DMS114 treated with DMSO at 0.1 percent for 48 hours (cell line): ENCODE results near the gene C6orf136.

Experiments used
- DNase-seq: peaks from one replicate; lab custom pipeline; 2025; ENCODE audit not compliant: unreplicated experiment; lab: John Stamatoyannopoulos, UW

C6orf136 gene

GRCh38 chr6:30686009-30686907, 39.3 kb downstream of the C6orf136 start, which contains the start of gene PPP1R18:
PPP1R18 (minus strand) TSS chr6:30686645; CDS start chr6:30686018, 627 bp downstream.
- DNase-seq: peak; percentile 58

- DNase-seq: peak; percentile 83
Observed at GRCh38 chr6:30686908-30687658, 40.1 kb downstream of the C6orf136 start.

DNA sequence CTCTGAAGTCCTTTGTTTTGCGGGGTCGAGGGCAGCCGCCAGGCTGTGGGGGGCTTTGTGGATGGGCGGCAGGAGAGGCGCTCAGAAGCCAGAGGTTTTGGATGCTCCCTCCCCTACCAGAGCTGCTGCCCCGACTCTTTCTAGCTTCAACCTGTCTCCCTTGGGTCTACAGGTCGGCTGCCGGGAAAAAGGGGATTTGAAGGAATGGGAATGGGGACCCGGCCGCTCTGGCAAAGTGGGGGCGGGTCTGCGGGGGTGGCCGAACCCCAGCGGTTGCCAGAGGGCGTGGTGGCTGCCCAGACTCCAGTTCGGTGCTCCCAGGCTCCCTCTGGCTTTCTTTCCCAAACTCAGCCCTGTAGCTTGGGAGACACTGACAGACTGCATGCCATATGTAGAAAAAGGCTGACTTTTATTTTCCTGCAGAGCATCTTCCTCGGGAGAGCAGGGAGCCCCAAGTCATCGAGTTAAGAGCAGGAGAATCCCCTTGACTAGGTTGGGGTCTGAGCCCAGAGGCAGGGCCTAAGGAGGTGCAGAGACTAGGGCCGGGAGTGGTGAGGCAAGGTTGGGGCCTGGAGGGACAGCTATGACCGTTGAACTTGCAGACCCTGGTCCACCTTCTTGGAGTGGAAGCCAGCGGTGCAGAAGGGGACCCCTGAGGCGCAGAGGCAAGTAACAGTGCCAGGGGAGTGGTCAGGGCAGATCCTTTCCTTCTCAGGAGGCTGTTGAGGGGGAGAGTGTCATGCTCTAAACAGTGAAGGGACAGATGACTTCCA, 40.9 kb downstream of the C6orf136 start:
- peak; percentile 40 for DNase-seq

DNA sequence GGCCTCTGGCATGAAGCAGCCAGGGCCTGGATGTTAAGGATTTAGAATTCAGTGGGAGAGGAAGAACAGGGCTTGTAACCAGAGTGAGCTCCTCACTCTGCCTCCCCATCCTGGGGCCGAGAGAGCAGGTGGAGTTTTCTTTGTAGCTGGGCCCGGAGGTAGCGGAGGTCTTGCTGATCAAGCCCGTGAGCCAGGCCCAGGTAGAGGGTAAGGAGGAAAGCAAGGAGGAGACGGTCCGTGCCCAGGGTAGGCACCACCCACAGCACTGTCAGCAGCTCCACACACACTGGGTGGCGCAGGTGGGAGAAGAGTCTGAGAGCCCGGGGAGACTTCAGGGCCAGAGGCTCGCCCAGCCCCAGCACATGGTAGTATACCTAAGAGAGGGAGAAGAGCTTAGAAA, 41.6 kb downstream of the C6orf136 start:
- DNase-seq: no peak

GRCh38 chr6:30689022-30689865, 42.3 kb downstream of the C6orf136 start:
- no peak for DNase-seq

GRCh38 chr6:30689985-30690384, 43.1 kb downstream of the C6orf136 start:
- no peak for DNase-seq

GRCh38 chr6:30690403-30691207, 43.7 kb downstream of the C6orf136 start, which contains the start of gene NRM:
NRM (minus strand) TSS chr6:30690984; CDS start chr6:30690974, 10 bp downstream.
- peak; percentile 88 for DNase-seq

DNA sequence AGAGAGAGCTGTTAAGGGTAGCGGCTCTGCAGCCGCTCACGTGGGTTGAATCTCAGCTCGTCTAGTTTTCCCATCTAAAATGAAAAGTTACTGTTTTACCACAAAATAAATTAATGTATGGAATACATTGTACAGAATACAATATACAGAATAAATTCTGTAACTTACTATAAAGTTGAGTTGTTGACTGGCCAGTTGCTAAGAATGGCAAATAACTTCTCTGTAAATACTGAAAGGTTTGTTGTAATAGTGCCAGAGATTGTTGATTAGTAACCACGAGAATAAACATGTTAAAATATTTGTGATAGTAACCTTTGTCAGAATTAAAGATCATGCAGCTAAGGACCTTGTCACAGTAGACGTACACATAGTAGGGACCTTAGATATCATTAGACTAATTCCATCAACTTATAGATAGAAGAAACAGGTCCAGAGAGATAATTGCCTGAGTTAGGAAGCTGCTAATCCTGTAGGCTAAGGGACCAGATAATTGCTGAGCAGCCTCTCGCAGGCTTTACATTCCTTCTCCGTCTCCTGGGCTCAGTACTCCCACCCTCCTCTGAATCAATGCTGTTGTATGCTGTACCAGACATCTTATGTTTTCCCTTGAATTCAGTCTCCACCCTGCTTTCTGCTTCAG, 44.4 kb downstream of the C6orf136 start:
- peak; percentile 60 for DNase-seq

DNA sequence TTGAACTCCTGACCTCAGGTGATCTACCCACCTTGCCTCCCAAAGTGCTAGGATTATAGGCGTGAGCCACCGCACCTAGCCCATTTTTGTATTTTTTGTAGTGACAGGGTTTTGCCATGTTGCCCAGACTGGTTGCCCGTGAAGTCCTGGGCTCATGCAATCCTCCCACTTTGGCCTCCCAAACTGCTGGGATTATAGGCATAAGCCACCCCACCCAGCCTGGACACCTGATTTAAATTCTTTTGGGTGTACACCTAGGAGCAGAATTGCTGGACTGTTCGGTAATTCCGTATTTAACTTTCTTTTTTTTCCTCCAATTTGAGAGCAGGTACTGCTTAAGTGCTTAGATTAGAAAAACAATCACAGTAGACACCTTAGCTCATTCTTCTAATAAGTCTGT, 49.5 kb downstream of the C6orf136 start:
- no peak for DNase-seq

DNA sequence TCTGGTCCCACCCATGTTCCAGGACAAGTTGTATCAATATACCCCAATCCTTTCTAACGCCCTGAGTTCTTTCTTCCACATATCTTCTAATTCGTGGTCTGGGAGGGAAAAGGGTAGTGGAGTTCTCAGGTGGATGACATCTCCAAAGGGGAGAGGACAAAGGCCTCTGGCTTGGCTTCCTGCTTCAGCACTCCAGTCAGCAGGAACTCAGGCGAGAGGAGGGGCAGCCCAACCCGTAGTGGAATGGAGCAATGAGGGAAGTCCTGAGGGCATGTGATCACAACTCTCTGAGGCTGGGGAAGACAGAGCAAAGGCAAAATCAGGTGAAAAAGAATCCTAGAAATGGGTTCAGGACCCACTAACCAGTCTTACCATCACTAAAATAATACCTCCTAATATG, 53.4 kb downstream of the C6orf136 start:
- DNase-seq: no peak
